HAP-1 (cell line): ENCODE results near the gene BRINP1.

ENCODE experiments used
- DNase-seq, 2 experiments: peaks; one replicate each; pipeline ENCODE4 v3.0.0-alpha.2; 2016 to 2020; ENCODE audit warnings: low spot score in 2 of 2
- H3K27me3 ChIP-seq: fragments of 250-450 bp; sonication (Bioruptor Pico); 2 replicates; pipeline ENCODE4 v1.5.1; 2020; ENCODE audit warnings: low read depth, mild to moderate bottlenecking, moderate library complexity
- H3K36me3 ChIP-seq: fragments of 250-450 bp; sonication (Bioruptor Pico); replicated peaks from 2 replicates; pipeline ENCODE4 v1.5.1; 2020; ENCODE audit warnings: mild to moderate bottlenecking
- H3K4me1 ChIP-seq: fragments of 250-450 bp; sonication (Bioruptor Pico); 2 replicates; pipeline ENCODE4 v1.5.1; 2020; ENCODE audit warnings: mild to moderate bottlenecking
- H3K4me3 ChIP-seq: fragments of 250-450 bp; sonication (Bioruptor Pico); 2 replicates; pipeline ENCODE4 v1.5.1; 2020; ENCODE audit warnings: mild to moderate bottlenecking, moderate library complexity
- H3K9me3 ChIP-seq: fragments of 250-450 bp; sonication (Bioruptor Pico); 2 replicates; pipeline ENCODE4 v1.5.1; 2020; ENCODE audit warnings: mild to moderate bottlenecking, moderate library complexity
- in situ Hi-C: fragments of 300-500 bp; cut with MboI; formaldehyde crosslinking; loops from 3 replicates; pipeline ENCODE4 v1.14.3; 2020; ENCODE audit warnings: low sequenced_read_pairs, inconsistent platforms, mixed read lengths

The BRINP1 gene

GRCh38 chr9:119318371-119318770 is 50.9 kb downstream of the BRINP1 start:
- no peak overlapping the region for H3K4me3 ChIP-seq
- DNase-seq = no peak
- no peaks in the 10 kb centered on the region for H3K4me1 ChIP-seq
- H3K9me3 ChIP-seq = no peaks in the 10 kb centered on the region
- no peaks in the 10 kb centered on the region for H3K36me3 ChIP-seq
- H3K27me3 ChIP-seq = no peaks in the 10 kb centered on the region
- in situ Hi-C loops = no loop called here

DNA sequence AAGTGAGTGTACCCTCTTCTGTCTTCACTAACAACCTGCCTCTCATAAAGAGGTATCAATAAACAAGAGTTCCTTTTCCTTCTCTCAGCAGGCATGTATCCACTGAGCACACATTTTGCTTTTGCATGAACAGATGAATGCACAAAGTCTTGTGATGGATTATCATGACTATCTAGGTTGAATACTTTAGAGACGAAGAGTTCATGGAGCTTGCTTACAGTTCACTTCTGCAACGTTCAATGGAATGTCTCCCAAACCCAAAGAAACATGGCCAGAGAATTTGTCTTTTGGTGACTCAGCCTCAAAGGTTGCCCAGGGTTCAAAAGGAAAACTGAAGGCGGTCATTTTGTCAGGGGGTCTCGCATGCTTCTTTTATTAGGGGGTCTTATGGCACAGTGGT is 55.4 kb downstream of the BRINP1 start:
- no peaks in the 10 kb centered on the region for H3K36me3 ChIP-seq
- H3K4me1 ChIP-seq = no peaks in the 10 kb centered on the region
- H3K27me3 ChIP-seq = no peaks in the 10 kb centered on the region
- in situ Hi-C loops = no loop called here
- H3K4me3 ChIP-seq = no peak overlapping the region
- no peaks in the 10 kb centered on the region for H3K9me3 ChIP-seq
- no peak for DNase-seq

DNA sequence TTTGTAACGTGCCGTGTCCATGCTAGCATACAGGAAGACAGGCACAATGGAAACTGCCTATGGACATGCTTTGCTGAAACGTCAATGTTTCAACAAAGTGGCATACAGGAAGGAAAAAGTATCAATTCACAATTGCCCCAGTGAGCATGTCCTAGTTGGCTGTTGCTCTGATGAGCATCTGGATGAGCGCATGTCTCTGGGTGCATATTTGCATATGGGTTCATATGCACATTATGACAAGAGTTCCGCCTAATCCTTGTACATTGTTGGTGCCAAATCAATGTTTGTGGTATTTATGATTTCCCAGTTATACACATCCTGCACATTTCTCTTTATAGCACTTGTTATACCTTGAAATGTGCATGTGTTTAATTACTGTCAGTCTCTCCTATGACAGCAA is 58.5 kb downstream of the BRINP1 start:
- Histone ChIP-seq H3K36me3 (no peaks in the 10 kb centered on the region), H3K27me3 (no peaks in the 10 kb centered on the region), H3K9me3 (no peaks in the 10 kb centered on the region), H3K4me1 (no peaks in the 10 kb centered on the region), H3K4me3 (no peak overlapping the region)
- in situ Hi-C loops = no loop called here
- DNase-seq = no peak

GRCh38 chr9:119307471-119307870 is 61.8 kb downstream of the BRINP1 start:
- Histone ChIP-seq H3K4me3 (no peak overlapping the region), H3K9me3 (no peaks in the 10 kb centered on the region), H3K27me3 (no peaks in the 10 kb centered on the region), H3K36me3 (no peaks in the 10 kb centered on the region), H3K4me1 (no peaks in the 10 kb centered on the region)
- in situ Hi-C loops = no loop called here
- DNase-seq = no peak

- DNase-seq = no peak
- Histone ChIP-seq H3K4me1 (no peaks in the 10 kb centered on the region), H3K9me3 (no peaks in the 10 kb centered on the region), H3K4me3 (no peak overlapping the region), H3K36me3 (no peaks in the 10 kb centered on the region), H3K27me3 (no peaks in the 10 kb centered on the region)
- in situ Hi-C loops = no loop called here
Observed at GRCh38 chr9:119304555-119304954, 64.7 kb downstream of the BRINP1 start.

DNA sequence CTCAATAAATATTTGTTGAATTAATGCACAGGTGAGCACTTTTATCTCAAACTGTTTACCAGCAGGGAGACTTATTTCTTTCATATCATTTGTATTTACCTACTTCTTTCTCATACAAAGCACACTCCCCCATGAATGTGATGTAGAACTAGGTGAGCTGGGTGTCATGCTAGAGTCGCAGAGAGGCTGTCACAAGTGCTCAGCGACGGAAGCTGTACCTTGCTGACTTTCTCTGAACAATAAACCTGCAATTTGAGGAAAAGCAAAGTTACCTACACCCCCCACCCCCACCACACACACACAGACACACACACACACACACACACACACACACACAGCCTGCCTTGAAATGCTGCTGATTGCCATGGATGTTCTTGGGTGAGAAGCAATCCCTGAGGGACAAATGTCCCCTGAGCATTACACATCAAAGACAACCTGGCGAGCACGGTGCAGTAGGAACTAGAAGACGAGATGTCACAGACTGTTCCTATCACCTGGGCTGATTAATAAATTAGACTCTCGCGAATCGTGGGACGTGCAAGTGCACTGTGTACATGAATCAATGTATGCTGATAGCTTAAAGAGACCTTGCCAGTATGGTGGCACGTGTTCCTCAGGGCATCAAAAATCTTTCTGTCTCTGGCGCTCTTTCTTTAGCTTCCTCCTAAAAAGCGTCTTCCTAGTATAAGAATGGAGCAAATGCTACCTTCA is 66.1 kb downstream of the BRINP1 start:
- H3K9me3 ChIP-seq = no peaks in the 10 kb centered on the region
- H3K27me3 ChIP-seq = no peaks in the 10 kb centered on the region
- H3K4me3 ChIP-seq = no peak overlapping the region
- DNase-seq = no peak
- no peaks in the 10 kb centered on the region for H3K36me3 ChIP-seq
- no peaks in the 10 kb centered on the region for H3K4me1 ChIP-seq
- in situ Hi-C loops = no loop called here

DNA sequence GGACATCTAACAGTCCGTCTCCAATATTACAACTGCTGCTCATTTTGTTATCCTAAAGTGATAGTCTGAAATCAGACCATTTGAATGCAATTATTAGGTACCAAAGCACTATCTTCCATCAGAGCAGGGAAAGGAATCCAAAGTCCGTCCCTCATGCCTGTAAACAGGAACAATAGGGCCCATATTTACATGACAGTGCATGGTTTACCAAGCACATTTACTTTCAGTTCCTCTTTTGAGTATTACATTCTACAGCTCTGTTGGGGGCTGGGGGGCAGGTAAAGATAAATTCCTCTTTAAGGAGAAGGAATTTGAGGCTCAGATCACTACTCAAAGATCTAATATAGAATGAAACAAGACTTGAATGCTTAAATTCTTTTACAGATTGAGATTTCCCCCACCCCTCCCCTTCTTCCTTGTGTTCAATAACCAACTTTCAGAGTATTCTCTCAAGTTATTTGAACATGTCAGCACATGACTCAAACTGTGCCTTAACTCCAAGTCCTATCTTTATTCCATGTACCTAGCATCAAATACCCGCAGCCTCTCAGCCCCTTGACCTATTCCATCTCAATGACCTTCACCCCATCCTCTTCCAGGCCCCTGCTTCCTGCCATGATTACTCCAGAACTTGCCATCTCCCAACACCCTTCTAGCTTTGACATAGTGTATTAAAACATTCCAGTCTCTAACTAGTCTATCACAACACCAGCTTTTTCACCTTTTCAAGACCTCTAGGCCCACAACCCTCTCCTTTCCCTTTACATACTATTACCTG is 71.0 kb downstream of the BRINP1 start:
- in situ Hi-C loops = no loop called here
- Histone ChIP-seq H3K9me3 (no peaks in the 10 kb centered on the region), H3K36me3 (no peaks in the 10 kb centered on the region), H3K4me3 (no peak overlapping the region), H3K4me1 (no peaks in the 10 kb centered on the region), H3K27me3 (no peaks in the 10 kb centered on the region)
- no peak for DNase-seq

DNA sequence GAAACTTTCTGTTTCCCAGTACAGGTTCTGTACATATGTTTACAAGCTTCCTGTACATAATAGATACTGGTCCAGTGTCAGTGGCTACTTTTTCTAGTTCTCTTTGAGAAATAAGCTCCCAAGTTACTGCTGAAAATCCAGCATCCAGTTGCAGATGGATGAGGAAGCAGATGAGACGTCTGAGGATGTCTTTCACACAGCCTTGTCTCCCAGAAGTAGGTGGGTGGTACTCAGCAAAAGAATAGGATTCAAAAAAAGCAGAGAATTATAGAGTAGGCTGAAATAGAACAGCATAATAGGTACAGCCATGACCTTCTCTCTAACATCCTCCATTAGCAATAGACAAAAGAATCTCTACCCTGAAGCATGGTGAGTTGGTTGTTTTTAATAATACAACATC is 77.7 kb downstream of the BRINP1 start:
- in situ Hi-C loops = no loop called here
- no peak for DNase-seq
- no peaks in the 10 kb centered on the region for H3K9me3 ChIP-seq
- no peaks in the 10 kb centered on the region for H3K27me3 ChIP-seq
- no peaks in the 10 kb centered on the region for H3K4me1 ChIP-seq
- H3K36me3 ChIP-seq = no peaks in the 10 kb centered on the region
- H3K4me3 ChIP-seq = no peak overlapping the region

- DNase-seq = peak; percentile 36 to 73
Observed at GRCh38 chr9:119289740-119290433, 79.3 kb downstream of the BRINP1 start.

GRCh38 chr9:119284587-119285337 is 84.5 kb downstream of the BRINP1 start:
- in situ Hi-C loops = no loop called here
- Histone ChIP-seq H3K4me3 (no peak overlapping the region), H3K9me3 (no peaks in the 10 kb centered on the region), H3K27me3 (no peaks in the 10 kb centered on the region), H3K4me1 (no peaks in the 10 kb centered on the region; the same call in 1 of the 2 replicates), H3K36me3 (no peaks in the 10 kb centered on the region)
- no peak for DNase-seq

More at GRCh38 chr9:119289740-119290433, 79.3 kb downstream of the BRINP1 start:
- Histone ChIP-seq H3K4me3 (no peak overlapping the region), H3K9me3 (no peaks in the 10 kb centered on the region), H3K27me3 (no peaks in the 10 kb centered on the region), H3K36me3 (no peaks in the 10 kb centered on the region), H3K4me1 (no peaks in the 10 kb centered on the region)
- in situ Hi-C loops = no loop called here

GRCh38 chr9:119284118-119284517 is 85.1 kb downstream of the BRINP1 start:
- Histone ChIP-seq H3K9me3 (no peaks in the 10 kb centered on the region), H3K36me3 (no peaks in the 10 kb centered on the region), H3K27me3 (no peaks in the 10 kb centered on the region), H3K4me3 (no peak overlapping the region), H3K4me1 (no peaks in the 10 kb centered on the region; the same call in 1 of the 2 replicates)
- DNase-seq = no peak
- in situ Hi-C loops = no loop called here

- Histone ChIP-seq H3K27me3 (no peaks in the 10 kb centered on the region), H3K4me3 (no peak overlapping the region), H3K4me1 (no peaks in the 10 kb centered on the region; the same call in 1 of the 2 replicates), H3K9me3 (no peaks in the 10 kb centered on the region), H3K36me3 (no peaks in the 10 kb centered on the region)
- DNase-seq = no peak
- in situ Hi-C loops = no loop called here
Observed at GRCh38 chr9:119283078-119283794, 86.0 kb downstream of the BRINP1 start.

- H3K4me1 ChIP-seq = no peaks in the 10 kb centered on the region; the same call in 1 of the 2 replicates
- no peaks in the 10 kb centered on the region for H3K27me3 ChIP-seq
- no peaks in the 10 kb centered on the region for H3K36me3 ChIP-seq
- no peaks in the 10 kb centered on the region for H3K9me3 ChIP-seq
- H3K4me3 ChIP-seq = no peak overlapping the region
- in situ Hi-C loops = no loop called here
- DNase-seq = no peak
Observed at GRCh38 chr9:119282476-119283077, 86.7 kb downstream of the BRINP1 start.
